GM21529 (cell line): ENCODE measurements around the gene CYGB.
"Not testable (repeated sequence)": the region's sequence is repeated elsewhere in the genome, so short reads cannot be mapped to it uniquely, and the experiment has no call there.

Experiments used
- ATAC-seq: cut with Tn5 transposase; IDR thresholded peaks from one replicate; pipeline ENCODE4 v1.9.1; 2021; ENCODE audit not compliant: unreplicated experiment

Gene CYGB

DNA sequence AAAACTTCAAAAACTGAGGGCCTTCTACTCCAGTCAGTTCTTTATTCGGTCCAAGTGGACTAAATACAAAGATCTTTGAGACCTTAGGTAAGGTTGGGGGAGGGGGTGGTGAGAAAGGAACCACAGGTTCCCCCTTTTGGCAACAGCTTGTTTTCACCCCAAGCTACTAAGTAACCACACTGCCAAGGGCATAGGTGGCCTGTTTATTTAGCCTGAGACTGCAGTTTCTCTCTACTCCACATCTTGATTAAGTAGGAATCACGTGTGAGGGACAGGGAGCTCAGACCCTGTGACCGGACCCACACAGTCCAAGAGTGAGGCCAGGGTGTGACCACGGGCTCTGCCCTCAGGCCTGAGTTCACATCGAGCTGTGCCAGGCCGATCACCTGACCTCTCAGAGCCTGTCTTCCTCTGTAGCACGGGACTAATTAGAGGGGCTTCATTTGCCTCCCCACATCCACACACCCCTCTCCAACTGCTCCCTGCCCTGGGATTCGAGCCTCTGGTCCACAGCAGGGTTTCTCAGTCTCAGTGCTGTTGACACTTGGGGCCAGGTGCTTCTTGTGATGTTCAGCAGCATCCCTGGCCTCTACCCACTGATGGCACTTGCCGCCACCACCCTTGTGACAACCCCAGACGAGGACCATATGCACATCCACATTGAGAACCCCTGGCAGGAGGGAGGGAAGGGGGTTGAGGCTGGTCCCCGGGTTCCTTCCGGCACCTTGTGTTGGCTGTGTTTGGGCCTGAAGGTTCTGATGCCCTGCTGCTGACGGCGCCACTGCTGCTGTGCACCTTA lies 30.3 kb upstream of the CYGB start:
- no peak for ATAC-seq

DNA sequence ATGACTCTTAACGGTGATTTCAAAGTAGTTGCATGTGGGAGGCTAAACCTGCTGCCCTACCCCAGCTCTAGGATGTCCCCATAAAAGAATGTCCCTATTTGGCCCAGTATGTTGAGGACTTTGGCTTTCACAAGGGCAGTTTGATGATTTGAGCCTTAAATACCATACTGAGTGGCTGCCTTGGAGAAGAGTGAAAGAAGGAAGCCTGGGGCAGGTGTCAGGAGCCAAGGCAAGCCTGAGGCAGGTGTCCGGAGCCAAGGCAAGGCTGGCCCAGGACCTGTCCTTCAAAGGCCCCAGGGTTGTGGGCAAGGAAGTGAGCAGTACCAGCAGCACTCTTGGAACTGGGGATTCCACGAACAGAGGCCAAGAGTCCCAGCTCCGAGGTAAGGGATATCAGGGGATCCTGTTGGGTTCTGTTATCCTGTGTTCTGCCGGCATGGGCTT lies 29.5 kb upstream of the CYGB start:
- no peak for ATAC-seq

DNA sequence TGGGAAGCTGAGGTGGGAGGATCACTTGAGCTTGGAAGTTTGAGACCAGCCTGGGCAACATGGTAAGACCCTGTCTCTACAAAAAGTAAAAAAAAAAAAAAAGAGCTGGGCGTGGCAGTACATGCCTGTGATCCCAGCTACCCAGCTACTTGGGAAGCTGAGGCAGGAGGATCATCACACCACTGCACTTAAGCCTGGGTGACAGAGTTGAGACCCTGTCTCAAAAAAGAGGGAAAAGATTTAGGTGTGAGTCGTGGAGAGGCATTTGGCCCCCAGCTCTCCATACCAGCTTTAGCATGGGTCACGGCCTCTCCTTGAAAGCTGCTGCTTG lies 29.1 kb upstream of the CYGB start:
- ATAC-seq, result no peak

DNA sequence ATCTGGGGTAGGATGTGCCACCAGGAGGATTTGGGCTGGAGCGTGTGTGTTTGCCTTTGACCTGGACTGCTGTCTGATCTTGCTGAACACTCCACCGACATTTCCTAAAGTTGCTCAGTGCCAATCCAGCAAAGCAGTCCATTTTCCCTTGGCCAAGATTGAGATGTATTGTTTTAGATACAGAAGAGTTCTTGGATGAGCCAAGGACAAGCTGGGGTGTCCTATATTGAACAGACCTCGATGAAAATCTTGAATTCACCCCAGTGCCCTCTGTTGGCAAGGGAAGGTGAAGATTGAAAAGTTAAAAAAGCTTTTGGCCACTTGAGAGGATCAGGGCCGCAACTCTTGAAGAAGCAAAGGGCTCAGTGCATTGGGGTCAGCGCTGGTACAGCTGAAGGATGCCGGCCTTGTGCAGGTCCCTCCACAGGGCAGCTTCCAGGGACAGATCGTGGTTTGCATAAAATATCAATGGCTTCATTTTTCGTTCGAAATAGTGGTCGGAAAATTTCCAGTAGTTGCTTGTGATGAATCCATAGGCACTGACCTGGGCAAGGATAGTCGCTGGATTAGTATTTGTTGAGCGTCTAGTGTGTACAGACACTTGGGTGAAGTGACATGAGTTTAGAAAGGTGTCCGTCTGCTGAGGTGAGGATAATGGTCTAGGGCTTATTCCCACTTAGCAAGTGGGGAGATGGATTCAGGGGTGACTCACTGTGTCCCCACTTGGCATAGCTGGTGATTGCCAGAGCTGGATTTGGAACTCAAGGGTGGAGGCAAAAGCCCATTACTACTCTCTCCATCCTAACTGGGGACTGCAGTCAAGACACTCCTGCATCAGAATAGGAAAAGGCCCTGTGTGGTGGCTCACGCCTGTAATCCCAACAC lies 28.5 kb upstream of the CYGB start:
- ATAC-seq, result no peak

DNA sequence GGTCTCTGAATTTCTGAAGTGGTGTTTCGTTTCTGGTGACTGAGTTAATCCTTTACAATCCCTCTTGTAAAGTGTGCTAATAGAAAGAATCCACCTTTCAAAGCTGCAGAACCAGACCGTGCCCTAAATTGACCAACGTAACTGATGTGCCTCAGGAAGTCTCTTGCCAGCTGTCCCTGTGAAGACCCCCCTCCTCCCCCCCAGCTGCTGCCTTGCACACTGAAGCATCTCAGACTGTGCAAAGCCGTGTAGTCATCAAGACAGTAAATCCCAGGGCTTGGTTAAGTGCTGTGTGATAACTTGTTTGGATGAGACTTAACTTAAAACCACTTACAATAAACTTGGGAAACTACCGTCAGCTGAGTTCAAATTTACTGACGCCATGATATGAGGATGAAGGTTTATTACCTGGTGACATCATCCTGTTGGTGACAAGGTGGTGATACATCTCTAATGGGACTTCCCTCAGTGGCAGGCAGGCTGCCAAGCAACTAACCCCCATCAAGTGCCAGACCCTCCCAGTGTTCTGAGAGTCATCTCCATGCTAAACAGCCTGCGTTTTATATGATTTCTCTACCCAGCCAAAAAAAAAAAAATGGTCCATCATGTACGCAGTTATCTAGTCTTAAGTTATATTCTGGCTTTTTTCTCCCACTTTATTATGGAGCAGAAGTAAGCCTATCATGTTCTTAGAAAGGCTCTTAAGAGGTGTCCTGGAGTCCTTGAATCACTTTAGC lies 27.6 kb upstream of the CYGB start:
- ATAC-seq, result not testable (repeated sequence)

DNA sequence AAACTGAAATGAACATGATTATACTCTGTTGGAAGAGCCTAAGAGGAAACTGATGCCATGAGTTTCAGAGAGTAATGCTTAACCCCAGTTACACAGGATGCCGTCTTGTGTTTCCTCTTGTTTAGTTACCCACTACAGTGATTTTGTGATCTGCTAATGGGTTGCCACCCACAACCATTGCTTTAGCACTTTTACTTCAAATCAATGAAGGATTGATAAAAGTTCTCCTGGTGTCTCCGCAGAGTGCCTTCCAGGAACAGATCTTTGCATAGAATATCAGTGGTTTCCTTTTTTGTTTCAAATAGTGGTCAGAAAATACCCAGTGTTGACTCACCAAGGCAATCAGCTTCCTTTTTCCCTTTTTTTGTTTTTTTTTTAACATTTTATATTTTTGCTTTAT lies 25.9 kb upstream of the CYGB start:
- ATAC-seq, result not testable (repeated sequence)

DNA sequence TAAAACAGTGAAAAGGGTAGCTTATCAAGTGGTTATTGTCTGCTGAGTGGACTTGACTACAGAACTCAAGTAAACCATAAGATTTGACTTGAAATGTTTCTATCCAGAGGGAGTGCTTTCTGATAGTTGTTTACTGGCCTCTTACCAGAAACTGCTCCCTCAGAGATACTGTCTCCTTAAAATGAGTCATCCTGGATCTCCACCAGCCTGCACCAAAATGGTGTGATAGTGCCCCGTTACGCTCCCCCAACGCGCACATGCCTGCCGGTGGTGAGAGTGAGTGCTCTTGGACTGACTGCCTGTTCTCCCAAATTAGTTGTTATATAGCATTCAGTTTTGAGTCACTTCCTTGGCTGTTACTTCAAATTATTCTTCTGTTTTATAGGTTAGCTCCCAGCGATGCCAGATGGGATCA lies 25.2 kb upstream of the CYGB start:
- ATAC-seq, result no peak

DNA sequence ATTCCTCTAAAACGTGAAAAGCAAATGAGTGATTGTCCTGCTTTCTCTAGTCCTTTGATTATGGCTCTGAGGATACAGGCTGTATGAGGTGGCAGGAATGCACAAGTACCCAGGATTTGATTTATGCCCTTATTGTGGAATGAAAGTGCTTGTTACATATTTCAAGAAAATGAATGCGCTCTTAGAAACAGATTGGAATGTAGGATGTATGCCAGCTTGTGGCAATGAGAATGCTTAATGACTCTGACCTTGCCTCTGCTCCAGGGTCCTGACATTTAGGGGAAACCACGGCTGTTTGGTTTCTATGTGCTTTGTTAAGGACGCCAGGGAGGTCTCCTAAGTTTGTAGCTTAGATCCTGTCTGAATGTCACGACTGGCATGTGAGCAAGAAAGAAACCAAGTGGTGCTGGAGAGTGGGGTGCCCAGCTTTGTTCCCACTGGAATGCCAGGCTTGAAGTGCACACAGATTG lies 24.3 kb upstream of the CYGB start:
- no peak for ATAC-seq

DNA sequence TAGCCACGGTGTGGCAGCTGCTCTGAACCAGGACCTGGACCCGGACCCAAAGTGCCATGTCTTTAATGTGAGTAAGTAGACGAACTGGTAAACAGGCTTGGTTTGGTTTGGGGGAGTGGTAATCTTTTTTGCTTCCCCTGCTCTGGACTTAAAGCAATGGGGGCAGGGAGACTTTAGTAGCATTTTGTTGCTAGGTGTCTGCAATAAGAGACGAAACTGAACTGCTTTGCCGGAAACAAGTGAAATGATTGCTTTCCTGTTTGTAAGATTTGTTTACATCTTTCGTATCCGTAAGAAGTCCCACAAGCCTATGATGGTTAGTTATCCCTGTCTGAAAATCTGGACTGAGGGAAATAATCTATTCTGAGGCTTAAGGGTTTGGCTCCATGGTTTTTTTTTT lies 23.8 kb upstream of the CYGB start:
- ATAC-seq, result no peak

DNA sequence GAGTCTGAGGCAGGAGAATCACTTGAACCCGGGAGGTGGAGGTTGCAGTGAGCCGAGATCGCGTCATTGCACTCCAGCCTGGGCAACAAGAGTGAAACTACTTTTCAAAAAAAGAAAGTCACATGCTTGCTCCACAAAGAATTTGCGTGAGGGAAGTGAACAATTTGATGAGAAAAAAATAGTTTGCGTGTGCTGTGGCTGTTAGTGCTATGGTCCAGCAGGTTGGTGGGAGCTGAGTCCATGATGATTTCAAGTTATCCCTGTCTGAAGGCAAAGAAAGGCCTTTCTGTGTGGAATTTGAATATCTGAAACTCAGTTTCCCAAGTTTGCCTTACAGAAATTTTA lies 23.3 kb upstream of the CYGB start:
- ATAC-seq, result no peak

DNA sequence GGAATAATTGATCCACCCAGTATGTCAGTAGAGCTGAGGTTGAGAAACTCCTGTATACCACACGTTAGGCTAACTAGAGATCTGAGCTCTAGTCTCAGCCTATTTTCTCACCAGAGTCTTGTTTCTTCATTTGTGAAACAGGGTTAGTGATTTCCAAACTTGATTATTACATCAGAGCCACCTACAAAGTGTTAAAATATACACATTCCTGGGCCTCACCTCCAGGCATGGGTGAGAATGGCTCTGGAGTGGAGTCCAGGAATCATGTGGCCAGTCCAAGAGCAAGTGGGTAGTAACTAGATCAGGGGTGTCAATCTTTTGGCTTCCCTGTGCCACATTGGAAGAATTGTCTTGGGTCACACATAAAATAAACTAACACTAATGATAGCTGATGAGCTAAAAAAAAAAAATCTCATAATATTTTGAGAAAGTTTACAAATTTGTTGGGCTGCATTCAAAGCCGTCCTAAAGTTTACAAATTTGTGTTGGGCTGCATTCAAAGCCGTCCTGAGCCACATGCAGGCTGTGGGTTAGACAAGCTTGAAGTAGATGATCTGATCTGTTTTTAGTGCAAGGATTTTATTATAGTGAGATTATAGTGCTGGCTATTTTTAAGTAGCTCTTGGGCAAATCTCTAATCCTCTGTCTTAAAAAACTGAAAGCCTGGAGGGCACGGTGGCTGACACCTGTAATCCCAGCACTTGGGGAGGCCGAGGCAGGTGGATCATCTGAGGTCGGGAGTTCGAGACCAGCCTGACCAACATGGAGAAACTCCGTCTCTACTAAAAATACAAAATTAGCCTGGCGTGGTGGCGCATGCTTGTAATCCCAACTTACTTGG lies 22.7 kb upstream of the CYGB start:
- ATAC-seq, result no peak

DNA sequence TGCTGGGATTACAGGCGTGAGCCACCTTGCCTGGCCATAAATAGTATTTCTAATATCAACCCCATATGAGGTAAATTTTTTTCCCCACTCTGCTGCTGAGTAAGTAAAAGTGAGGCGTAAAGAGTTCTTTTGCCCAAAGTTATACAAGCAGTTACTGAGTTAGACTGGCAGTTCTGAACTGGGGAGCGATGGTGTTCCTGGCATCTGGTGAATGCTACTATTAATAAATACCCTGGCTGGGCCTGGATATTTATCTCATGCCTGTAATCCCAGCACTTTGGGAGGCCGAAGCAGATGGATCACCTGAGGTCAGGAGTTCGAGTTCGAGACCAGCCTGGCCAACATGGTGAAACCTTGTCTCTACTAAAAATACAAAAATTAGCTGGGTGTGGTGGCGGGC lies 22.0 kb upstream of the CYGB start:
- not testable (repeated sequence) for ATAC-seq

DNA sequence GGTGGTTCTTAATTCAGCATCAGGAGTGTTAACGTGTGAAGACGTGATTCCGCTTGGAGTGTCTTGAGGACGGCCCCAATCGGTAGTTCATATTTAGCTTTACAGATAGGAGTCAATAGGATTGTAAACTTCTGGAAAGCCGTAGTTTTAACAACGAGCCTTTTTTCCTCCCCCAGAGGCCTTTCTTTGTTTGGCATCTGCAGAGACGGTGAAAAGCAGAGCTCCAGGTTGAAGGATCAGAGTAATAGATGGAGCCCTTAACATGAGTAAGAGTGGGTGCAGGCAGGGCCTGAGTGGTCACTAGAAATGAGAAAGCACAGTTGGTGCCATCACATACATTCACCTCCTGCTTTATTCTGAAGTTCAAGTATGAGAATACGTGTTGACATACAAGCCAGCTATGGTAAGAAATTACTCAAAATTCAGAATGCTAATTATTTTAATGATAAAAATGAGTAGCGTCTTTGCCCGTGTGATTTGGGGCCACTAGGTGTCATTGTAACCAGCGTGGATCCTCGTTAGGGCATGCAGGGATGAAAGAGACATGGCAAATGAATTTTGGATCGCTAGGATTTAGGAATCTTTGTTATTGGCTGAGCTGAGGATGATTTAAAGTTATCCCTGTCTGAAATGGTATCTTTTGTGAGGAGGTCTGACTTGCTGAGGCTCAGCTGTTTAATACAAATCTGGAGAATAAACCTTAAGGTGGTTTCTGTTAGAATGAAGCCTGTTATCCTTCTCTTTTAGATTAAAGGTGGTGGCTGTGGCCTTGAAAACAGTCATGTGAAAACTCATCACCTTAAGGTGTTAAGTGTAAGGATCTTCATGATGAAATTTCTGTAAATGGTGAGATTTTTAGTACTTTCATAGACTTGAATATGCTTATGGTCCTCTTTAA lies 20.9 kb upstream of the CYGB start:
- no peak for ATAC-seq

DNA sequence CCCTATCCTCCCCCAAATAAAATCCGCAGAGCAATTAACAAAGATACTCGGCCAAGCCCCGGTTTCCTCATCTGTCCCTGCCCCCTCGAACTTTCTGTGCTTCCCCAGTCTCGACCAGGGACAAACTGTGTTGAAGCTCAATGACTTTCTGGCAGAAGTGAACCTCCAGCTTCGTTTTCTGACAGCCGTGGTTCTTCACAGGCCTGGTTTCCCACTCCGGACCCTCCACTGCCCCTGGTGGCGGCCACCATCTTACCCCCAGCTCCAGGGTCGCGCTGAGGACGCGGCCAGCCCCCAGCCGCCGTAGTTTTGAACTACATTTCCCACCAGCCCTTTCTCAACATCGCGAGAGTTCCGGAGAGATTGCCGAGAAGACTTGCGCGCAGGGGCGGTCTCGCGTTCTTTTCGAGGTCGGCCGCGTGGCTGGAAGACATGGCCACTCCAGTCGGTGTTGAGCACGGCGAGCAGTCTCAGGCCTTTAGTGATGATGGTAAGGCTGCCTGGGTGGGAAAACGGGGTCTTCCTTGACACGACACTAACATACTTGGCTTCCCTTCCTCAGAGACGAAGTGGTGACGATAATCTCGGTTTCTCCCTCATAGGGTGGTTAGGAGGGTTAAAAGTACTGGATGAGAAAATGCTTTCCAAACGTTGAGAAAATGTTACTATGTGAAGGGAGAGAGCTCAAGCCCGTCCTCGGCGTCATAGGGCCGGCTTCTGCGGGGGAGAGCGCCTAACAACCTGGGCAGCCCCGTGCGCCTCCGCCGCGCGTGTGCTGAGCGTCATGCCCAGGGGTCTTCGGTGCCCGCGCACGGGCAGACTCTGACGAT lies 20.1 kb upstream of the CYGB start:
- peak; percentile 84 for ATAC-seq

DNA sequence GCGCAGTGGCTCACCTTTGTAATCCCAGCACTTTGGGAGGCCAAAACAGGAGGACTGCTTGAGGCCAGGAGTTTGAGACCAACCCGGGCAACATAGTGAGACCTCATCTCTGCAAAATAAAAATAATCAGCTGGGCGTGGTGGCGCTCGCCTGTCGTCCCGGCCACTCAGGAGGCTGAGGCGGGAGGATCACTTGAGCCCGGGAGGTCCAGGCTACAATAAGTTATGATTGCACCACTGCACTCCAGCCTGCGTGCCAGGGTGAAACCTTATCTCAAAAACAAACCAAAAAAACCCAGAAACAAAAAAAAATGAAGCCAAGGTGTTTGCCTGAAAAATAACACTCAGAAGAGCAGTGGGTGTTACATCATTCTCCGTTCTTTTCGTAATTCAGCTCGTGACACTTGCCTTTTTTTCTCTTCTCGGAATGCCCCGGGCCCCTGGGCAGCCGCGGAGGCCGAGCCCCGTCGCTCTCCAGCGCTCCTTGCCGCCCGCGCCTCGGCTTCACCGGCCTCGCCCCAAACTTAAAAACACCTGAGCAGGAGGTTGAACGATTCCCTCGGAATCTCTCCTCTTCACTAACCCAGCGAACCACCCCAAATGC lies 19.4 kb upstream of the CYGB start:
- ATAC-seq, result no peak

DNA sequence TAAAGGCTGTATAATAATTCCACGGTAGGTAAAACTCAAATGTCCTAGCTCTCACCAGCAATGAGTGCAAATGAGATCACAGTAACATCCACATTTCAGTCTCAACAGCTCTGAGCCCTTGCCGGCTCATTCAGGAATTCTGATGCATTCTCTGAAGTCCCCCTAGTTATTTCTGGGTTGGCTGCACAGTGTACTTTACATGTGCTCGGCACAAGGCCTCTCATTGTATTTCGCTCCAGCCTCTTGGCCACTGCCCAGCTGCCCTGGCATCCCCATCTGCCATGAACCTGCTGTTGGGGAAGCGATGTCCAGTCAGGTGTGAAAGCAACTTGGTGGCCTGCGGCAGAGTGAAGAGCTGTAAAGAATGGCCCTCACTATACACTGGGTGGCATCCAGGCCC lies 16.6 kb upstream of the CYGB start:
- no peak for ATAC-seq

DNA sequence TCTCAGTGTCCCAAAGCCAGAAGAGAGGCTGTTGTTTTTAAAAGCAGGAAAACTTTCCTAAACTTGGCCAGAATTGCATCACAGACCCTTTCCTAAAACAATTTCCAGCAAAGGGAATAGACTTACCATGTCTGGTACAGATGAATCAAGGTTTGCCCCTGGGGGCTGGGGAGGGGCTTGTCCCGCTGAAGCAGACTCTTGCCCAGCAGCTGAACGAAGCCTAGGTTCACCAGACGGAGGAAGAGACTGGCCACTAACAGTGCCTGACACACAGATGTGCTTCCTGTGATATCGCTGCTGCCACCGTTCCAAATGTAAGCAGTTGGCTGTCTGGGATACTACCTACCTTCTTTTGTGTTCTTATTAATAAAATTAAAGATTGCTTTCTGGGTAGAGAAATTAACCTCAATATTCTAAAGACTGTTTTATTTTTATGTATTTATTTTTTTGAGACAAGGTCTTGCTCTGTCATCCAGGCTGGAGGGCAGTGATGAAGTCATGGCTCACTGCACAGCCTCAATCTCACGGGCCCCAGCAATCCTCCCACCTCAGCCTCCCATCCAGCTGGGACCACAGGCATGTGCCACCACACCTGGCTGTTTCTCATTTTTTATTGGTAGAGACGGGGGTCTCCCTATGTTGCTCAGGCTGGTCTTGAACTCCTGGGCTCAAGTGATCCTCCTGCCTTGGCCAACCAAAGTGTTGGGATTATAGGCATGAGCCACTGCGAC lies 15.8 kb upstream of the CYGB start:
- no peak for ATAC-seq

DNA sequence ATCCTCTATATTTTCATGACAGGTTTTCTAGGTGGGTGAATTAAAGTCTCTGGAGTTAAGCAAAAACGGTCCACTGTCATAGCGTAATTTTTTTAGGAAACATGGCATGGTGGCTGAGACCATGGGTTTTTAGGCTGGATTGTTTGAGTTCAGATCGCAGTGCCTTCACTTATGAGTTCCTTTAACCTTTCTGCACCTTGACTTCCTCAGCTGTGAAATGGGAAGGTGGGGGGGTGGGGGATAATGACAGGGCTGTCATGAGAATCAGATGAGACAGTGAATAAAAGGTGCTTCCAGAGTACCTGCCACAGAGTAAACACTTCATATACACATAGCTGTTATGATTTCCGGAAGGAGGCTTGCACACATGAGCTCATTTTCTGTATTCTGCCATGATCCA lies 14.2 kb upstream of the CYGB start:
- no peak for ATAC-seq
